ENCODE results near the gene SEPTIN10. TPM values are rescaled to one million over a fixed set of nuclear protein-coding genes. Genes with fewer than 3 reads are reported as not detected.

The SEPTIN10 gene
- total RNA-seq, 1 donor from 2014 or later = 75.2 TPM

DNA sequence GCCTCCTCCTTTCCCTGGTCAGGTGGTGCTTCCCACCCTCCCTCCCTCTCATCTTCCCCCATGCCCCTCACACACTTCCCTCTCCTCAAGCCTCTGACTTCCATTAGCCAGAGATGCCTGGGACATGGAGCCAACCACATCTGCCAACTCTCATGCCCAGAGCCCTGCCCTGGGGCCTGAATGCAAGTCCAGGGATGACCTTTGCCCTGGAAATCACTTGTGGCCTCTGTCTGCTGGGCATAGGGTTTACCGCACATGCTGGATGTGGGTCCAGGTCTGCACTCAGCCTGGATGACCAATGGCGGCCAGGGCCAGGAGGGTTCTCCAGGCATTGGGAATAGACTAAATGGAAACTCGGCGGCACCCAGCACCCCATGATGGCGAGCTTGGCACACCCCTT, 98.9 kb downstream of the SEPTIN10 start:
- no peak for DNase-seq
- peaks cover 11% of the 10 kb centered on the region for H3K9me3 Mint-ChIP-seq (ENCODE audit: unreplicated experiment)

DNA sequence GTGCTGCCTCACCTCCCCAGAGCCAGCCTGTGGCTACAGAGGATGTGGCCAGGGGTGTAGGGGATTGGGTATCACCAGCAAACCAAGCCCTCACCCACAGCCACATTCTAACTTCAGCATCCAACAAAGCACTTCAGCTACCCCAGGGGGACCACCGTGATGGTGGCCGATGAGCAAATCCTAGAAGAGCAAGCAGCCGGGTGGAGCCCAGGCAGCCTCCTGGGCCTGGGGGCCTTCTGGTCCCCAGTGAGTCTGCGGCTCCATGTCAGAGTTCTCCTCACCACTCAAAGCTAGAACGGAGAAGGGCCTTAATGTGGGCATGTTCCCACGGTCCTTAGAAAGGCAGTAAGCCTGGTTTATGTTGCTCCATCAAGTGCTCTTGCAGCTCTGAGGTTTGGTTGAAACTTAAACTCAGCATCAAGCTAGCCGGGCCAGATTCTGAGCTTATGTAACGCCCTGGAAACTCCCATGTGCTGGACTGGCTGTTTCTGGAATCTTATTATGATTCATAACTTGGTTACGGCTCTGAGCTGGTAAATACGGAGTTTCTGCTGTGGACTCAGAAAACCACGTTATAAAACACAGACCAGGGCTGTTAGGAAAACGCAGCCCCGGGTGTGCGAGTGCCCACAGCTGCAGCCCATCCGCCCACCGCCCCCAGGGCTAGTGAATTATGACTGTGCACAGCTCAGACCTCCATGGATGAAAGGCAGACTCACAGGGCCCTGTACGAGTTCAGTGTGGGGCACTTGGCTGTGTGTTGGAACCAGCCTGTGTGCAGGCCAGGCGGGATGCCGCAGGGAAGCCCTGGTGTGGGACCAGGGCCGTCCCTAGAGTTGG, 99.8 kb downstream of the SEPTIN10 start:
- no peak overlapping the region for H3K4me3 Mint-ChIP-seq (ENCODE audit: unreplicated experiment)
- H3K36me3 Mint-ChIP-seq (ENCODE audit: unreplicated experiment) = no peaks in the 10 kb centered on the region
- peaks cover 2% of the 10 kb centered on the region for H3K4me1 Mint-ChIP-seq (ENCODE audit: low read depth, unreplicated experiment)
- peaks cover 15% of the 10 kb centered on the region for H3K9me3 Mint-ChIP-seq (ENCODE audit: unreplicated experiment)
- DNase-seq = no peak
- TF ChIP-seq, protein P1, sequence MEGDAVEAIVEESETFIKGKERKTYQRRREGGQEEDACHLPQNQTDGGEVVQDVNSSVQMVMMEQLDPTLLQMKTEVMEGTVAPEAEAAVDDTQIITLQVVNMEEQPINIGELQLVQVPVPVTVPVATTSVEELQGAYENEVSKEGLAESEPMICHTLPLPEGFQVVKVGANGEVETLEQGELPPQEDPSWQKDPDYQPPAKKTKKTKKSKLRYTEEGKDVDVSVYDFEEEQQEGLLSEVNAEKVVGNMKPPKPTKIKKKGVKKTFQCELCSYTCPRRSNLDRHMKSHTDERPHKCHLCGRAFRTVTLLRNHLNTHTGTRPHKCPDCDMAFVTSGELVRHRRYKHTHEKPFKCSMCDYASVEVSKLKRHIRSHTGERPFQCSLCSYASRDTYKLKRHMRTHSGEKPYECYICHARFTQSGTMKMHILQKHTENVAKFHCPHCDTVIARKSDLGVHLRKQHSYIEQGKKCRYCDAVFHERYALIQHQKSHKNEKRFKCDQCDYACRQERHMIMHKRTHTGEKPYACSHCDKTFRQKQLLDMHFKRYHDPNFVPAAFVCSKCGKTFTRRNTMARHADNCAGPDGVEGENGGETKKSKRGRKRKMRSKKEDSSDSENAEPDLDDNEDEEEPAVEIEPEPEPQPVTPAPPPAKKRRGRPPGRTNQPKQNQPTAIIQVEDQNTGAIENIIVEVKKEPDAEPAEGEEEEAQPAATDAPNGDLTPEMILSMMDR (IDR thresholded peaks at IDR 0.05; ENCODE audit: partially characterized antibody, unreplicated experiment) = no peak
- H3K27ac Mint-ChIP-seq (ENCODE audit: unreplicated experiment) = no peak overlapping the region
- H3K27me3 Mint-ChIP-seq (ENCODE audit: unreplicated experiment) = peaks cover 3% of the 10 kb centered on the region

More for the DNA sequence above, 98.9 kb downstream of the SEPTIN10 start:
- Mint-ChIP-seq H3K4me1 (ENCODE audit: low read depth, unreplicated experiment) (peaks cover 5% of the 10 kb centered on the region), H3K27me3 (ENCODE audit: unreplicated experiment) (peaks cover 7% of the 10 kb centered on the region), H3K4me3 (ENCODE audit: unreplicated experiment) (no peak overlapping the region), H3K36me3 (ENCODE audit: unreplicated experiment) (no peaks in the 10 kb centered on the region), H3K27ac (ENCODE audit: unreplicated experiment) (no peak overlapping the region)
- TF ChIP-seq, protein P1 (IDR thresholded peaks at IDR 0.05; ENCODE audit: partially characterized antibody, unreplicated experiment) = no peak

DNA sequence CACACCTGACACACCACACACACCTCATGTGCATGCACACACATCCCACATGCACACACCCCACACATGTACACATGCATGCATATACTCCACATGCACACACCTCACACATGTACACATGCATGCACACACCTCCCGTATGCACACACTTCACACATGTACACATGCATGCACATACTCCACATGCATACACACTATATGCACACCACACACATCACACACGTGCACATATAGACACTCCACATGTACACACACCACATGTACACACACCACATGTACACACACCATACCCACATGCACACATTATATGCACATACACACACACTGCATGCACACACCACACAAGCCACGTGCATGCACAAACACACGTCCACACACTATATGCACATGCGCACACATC, 100.5 kb downstream of the SEPTIN10 start:
- no peak for DNase-seq
- Mint-ChIP-seq H3K4me3 (ENCODE audit: unreplicated experiment) (no peak overlapping the region), H3K27me3 (ENCODE audit: unreplicated experiment) (peaks cover 3% of the 10 kb centered on the region), H3K4me1 (ENCODE audit: low read depth, unreplicated experiment) (peaks cover 2% of the 10 kb centered on the region), H3K9me3 (ENCODE audit: unreplicated experiment) (peaks cover 15% of the 10 kb centered on the region), H3K27ac (ENCODE audit: unreplicated experiment) (peak overlapping the region; percentile 7), H3K36me3 (ENCODE audit: unreplicated experiment) (no peaks in the 10 kb centered on the region)
- TF ChIP-seq, protein P1 (IDR thresholded peaks at IDR 0.05; ENCODE audit: partially characterized antibody, unreplicated experiment) = no peak

DNA sequence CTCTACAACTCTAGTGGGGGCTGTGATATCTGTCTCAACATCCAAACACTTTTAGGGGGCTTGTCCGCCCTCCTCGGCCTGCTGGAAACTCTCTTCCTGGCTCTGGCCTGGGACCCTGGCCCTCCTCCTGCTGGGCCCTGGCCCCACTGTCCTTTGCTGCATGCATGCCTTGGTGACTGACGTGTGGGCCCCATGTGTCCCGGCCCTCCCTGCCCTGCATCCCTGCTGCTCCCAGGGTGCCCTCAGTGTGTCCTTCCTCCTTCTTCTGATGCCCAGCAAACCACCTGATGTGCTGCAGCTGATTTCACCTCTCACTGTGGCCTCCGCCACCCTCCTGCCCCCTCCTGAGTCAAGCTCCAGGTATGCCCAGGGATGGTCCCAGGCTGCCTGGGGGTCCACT, 101.7 kb downstream of the SEPTIN10 start:
- Mint-ChIP-seq H3K36me3 (ENCODE audit: unreplicated experiment) (no peaks in the 10 kb centered on the region), H3K4me1 (ENCODE audit: low read depth, unreplicated experiment) (peaks cover 2% of the 10 kb centered on the region), H3K27ac (ENCODE audit: unreplicated experiment) (peak overlapping the region; percentile 28), H3K9me3 (ENCODE audit: unreplicated experiment) (peaks cover 13% of the 10 kb centered on the region), H3K27me3 (ENCODE audit: unreplicated experiment) (peaks cover 5% of the 10 kb centered on the region), H3K4me3 (ENCODE audit: unreplicated experiment) (no peak overlapping the region)
- DNase-seq = no peak
- TF ChIP-seq, protein P1 (IDR thresholded peaks at IDR 0.05; ENCODE audit: partially characterized antibody, unreplicated experiment) = no peak

DNA sequence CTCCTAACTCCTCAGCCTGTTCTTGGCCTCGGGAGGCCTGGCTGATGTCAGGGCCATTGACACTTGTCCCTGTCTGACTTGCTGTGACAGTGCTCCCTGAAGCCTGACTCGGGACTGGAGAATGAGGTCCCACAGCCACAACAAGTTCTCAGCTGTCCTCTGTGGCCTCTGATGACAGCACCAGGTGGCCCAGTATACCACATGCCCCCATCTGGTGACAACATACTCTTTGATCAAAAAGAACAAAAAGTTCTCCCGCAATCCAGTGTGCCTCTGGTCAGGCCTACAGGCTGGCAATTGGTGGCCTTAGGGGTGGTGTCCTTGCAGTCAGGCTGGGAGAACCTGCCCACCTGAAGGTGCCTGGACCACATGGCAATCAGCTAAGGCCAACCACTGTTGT, 102.6 kb downstream of the SEPTIN10 start:
- H3K4me3 Mint-ChIP-seq (ENCODE audit: unreplicated experiment) = no peak overlapping the region
- peaks cover 5% of the 10 kb centered on the region for H3K27me3 Mint-ChIP-seq (ENCODE audit: unreplicated experiment)

More for the DNA sequence above, 102.6 kb downstream of the SEPTIN10 start:
- Mint-ChIP-seq H3K27ac (ENCODE audit: unreplicated experiment) (no peak overlapping the region), H3K9me3 (ENCODE audit: unreplicated experiment) (peaks cover 13% of the 10 kb centered on the region), H3K4me1 (ENCODE audit: low read depth, unreplicated experiment) (peaks cover 2% of the 10 kb centered on the region), H3K36me3 (ENCODE audit: unreplicated experiment) (no peaks in the 10 kb centered on the region)
- DNase-seq = no peak
- TF ChIP-seq, protein P1 (IDR thresholded peaks at IDR 0.05; ENCODE audit: partially characterized antibody, unreplicated experiment) = no peak

Data from glutamatergic neuron (in vitro differentiated cells).